ENCODE measurements around the gene TRIO. TPM values are rescaled to one million over a fixed set of nuclear protein-coding genes. Genes with fewer than 3 reads are reported as not detected.

The TRIO gene
- total and polyA plus RNA-seq, 10 of the 15 experiments (the other 5 are each of a cell fraction or from before 2014, with no cell fraction given) = 5.1 to 96.4 (median 44.6) TPM

DNA sequence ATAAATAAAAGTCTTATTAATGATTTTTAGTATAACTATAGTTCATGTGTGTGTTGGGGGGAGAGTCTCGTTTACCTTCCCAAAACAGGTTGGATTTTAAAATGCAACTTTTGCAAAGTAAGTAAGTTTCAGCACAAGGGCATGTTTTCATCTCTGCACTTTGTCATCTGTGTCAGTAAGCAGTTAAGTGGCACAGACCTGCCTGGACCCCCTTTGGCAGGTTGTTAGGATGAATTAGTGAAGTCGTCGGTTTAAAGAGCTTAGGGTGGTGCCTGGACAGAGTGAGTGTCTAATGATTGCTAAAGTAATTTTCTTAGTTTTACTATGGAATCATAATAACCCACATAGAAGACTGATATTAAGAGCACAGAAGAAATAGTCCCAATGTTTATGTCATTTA is 74.9 kb downstream of the TRIO start:
- H3K36me3 ChIP-seq (ENCODE audit: control insufficient read depth in 2 of 2, insufficient read depth in 2 of 2, low read length in 1 of 2) = no peaks in the 10 kb centered on the region; a peak in 2 of 4 replicates
- peaks cover 91% of the 10 kb centered on the region for H3K79me2 ChIP-seq (ENCODE audit: control insufficient read depth, insufficient read depth, low read length)
- intact Hi-C loops (cut with micrococcal nuclease; ENCODE audit: unreplicated experiment) (no loop called here), in situ Hi-C loops (cut with MboI) (no loop called here)
- H3K9ac ChIP-seq (ENCODE audit: control insufficient read depth, insufficient read depth, low read length) = no peak overlapping the region
- H2AFZ ChIP-seq (ENCODE audit: control insufficient read depth, low read depth, low read length) = no peak overlapping the region
- BruUV-seq (replicated peaks) = no TSS peak
- no peak overlapping the region for H3K4me3 ChIP-seq
- peak overlapping the region; percentile 46 for H3K4me2 ChIP-seq (ENCODE audit: control insufficient read depth, insufficient read depth)
- no peak for ATAC-seq
- H4K20me1 ChIP-seq (ENCODE audit: control insufficient read depth, insufficient read depth) = no peaks in the 10 kb centered on the region
- ChIA-PET RAD21 (ENCODE audit: unreplicated experiment) (interaction anchor here (0.6 to 12.4 kb wide), 6 partner anchors 9 to 69 kb away, joined by 3 to 373 read pairs (median 6); partner anchors contain the start of gene TRIO), POLR2A (interaction anchor here (0.9 to 12.4 kb wide), 6 partner anchors 10 to 68 kb away, joined by 3 to 347 read pairs (median 6); partner anchors contain the start of gene TRIO), CTCF (interaction anchor here (0.8 to 1.3 kb wide), 4 partner anchors 15 to 109 kb away, joined by 3 to 8 read pairs (median 6); no protein-coding TSS in a partner anchor), SMC1A (ENCODE audit: uncharacterized antibody, unreplicated experiment) (interaction anchor here (0.7 to 14.5 kb wide), 11 partner anchors 9 to 225 kb away, joined by 3 to 225 read pairs (median 4); partner anchors contain the start of gene TRIO)
- 91% methylated on average over 3 of the region's 3 CpGs for WGBS (ENCODE audit: insufficient coverage, insufficient replicate concordance, low lambda C conversion rate, missing lambda C conversion rate)
- H3K27ac ChIP-seq (ENCODE audit: control insufficient read depth, insufficient read depth) = no peak overlapping the region
- no peak for FAIRE-seq
- no peak for DNase-seq (ENCODE audit: low read depth, low spot score)
- no peaks in the 10 kb centered on the region for H3K27me3 ChIP-seq (replicated peaks in 1 of 2; ENCODE audit: control insufficient read depth in 2 of 2, insufficient read depth in 2 of 2, low read length in 1 of 2)
- peaks cover 61% of the 10 kb centered on the region for H3K4me1 ChIP-seq (ENCODE audit: control insufficient read depth, insufficient read depth, low read length)
- no peak for TF ChIP-seq ZNF24 (IDR thresholded peaks at IDR 0.05)
- no peak for TF ChIP-seq ZBED1 (IDR thresholded peaks at IDR 0.05; ENCODE audit: borderline replicate concordance)
- TF ChIP-seq, protein P1, sequence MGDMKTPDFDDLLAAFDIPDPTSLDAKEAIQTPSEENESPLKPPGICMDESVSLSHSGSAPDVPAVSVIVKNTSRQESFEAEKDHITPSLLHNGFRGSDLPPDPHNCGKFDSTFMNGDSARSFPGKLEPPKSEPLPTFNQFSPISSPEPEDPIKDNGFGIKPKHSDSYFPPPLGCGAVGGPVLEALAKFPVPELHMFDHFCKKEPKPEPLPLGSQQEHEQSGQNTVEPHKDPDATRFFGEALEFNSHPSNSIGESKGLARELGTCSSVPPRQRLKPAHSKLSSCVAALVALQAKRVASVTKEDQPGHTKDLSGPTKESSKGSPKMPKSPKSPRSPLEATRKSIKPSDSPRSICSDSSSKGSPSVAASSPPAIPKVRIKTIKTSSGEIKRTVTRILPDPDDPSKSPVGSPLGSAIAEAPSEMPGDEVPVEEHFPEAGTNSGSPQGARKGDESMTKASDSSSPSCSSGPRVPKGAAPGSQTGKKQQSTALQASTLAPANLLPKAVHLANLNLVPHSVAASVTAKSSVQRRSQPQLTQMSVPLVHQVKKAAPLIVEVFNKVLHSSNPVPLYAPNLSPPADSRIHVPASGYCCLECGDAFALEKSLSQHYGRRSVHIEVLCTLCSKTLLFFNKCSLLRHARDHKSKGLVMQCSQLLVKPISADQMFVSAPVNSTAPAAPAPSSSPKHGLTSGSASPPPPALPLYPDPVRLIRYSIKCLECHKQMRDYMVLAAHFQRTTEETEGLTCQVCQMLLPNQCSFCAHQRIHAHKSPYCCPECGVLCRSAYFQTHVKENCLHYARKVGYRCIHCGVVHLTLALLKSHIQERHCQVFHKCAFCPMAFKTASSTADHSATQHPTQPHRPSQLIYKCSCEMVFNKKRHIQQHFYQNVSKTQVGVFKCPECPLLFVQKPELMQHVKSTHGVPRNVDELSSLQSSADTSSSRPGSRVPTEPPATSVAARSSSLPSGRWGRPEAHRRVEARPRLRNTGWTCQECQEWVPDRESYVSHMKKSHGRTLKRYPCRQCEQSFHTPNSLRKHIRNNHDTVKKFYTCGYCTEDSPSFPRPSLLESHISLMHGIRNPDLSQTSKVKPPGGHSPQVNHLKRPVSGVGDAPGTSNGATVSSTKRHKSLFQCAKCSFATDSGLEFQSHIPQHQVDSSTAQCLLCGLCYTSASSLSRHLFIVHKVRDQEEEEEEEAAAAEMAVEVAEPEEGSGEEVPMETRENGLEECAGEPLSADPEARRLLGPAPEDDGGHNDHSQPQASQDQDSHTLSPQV (IDR thresholded peaks at IDR 0.05) = no peak
- no peak for TF ChIP-seq DPF2 (IDR thresholded peaks at IDR 0.05)
- TF ChIP-seq, protein P2, sequence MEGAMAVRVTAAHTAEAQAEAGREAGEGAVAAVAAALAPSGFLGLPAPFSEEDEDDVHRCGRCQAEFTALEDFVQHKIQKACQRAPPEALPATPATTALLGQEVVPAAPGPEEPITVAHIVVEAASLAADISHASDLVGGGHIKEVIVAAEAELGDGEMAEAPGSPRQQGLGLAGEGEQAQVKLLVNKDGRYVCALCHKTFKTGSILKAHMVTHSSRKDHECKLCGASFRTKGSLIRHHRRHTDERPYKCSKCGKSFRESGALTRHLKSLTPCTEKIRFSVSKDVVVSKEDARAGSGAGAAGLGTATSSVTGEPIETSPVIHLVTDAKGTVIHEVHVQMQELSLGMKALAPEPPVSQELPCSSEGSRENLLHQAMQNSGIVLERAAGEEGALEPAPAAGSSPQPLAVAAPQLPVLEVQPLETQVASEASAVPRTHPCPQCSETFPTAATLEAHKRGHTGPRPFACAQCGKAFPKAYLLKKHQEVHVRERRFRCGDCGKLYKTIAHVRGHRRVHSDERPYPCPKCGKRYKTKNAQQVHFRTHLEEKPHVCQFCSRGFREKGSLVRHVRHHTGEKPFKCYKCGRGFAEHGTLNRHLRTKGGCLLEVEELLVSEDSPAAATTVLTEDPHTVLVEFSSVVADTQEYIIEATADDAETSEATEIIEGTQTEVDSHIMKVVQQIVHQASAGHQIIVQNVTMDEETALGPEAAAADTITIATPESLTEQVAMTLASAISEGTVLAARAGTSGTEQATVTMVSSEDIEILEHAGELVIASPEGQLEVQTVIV (IDR thresholded peaks at IDR 0.05; ENCODE audit: borderline replicate concordance, partially characterized antibody) = no peak
- TF ChIP-seq RUNX3 (IDR thresholded peaks at IDR 0.05; ENCODE audit: low read length) = no peak
- no peak for TF ChIP-seq TCF7 (IDR thresholded peaks at IDR 0.05; ENCODE audit: borderline replicate concordance)
- TF ChIP-seq RCOR1 (conservative IDR thresholded peaks at IDR 0.05; ENCODE audit: low read depth, low read length) = no peak
- TF ChIP-seq ETV6 (conservative IDR thresholded peaks at IDR 0.05 in 1 of 2, IDR thresholded peaks at IDR 0.05 in 1 of 2; ENCODE audit: borderline replicate concordance in 1 of 2, low read depth in 1 of 2) = no peak
- TF ChIP-seq CREB1 (IDR thresholded peaks at IDR 0.05; ENCODE audit: low read depth) = no peak
- TF ChIP-seq MXI1 (IDR thresholded peaks at IDR 0.05; ENCODE audit: low read depth, low read length) = no peak
- H3K9me3 ChIP-seq (replicated peaks; ENCODE audit: control insufficient read depth, insufficient read depth, low read length) = no peaks in the 10 kb centered on the region
